OCI-LY7 (cell line): Measurements from ENCODE around the gene RAB11FIP5. TPM values are rescaled to one million over a fixed set of nuclear protein-coding genes. Genes with fewer than 3 reads are reported as not detected.

Experiments
- BruUV-seq: library from RNA; stranded (reverse); fragments of 400-500 nt; replicated peaks from 2 replicates; lab custom pipeline; 2021; lab: Mats Ljungman, UMichigan
- CTCF ChIA-PET: fragments of 300-600 bp; sonication (Branson Sonifier 250); formaldehyde crosslinking; loops from one replicate; lab custom pipeline; 2022; ENCODE audit warnings: antibody characterized with exemption; ENCODE audit not compliant: unreplicated experiment; lab: Charles Lee
- POLR2A ChIA-PET: fragments of 300-600 bp; sonication (Branson Sonifier 250); formaldehyde crosslinking; loops from one replicate; lab custom pipeline; 2022; ENCODE audit warnings: antibody characterized with exemption; lab: Charles Lee
- DNase-seq: peaks from one replicate; pipeline ENCODE4 v3.0.0-alpha.2; 2015; ENCODE audit warnings: low spot score
- H2AFZ ChIP-seq: fragments of 200-600 bp; sonication (generic), shearing (Covaris generic); 2 replicates; pipeline ENCODE4 v1.6.1; 2014; ENCODE audit warnings: mild to moderate bottlenecking, antibody characterized with exemption, low read length, moderate library complexity
- H3K27ac ChIP-seq: fragments of 200-600 bp; sonication (generic); 2 replicates; pipeline ENCODE4 v1.5.1; 2014; ENCODE audit warnings: mixed run types, low read depth, mild to moderate bottlenecking, moderate library complexity, low read length, inconsistent platforms; ENCODE audit not compliant: poor library complexity, severe bottlenecking
- H3K36me3 ChIP-seq: fragments of 200-600 bp; sonication (generic); 2 replicates; pipeline ENCODE4 v1.6.1; 2014; ENCODE audit warnings: mild to moderate bottlenecking, antibody characterized with exemption, low read length, moderate library complexity, mixed read lengths; ENCODE audit not compliant: insufficient read depth
- H3K4me1 ChIP-seq: fragments of 200-600 bp; sonication (generic); 2 replicates; pipeline ENCODE4 v1.5.1; 2014; ENCODE audit warnings: mild to moderate bottlenecking, low read length; ENCODE audit not compliant: insufficient read depth, poor library complexity, severe bottlenecking
- H3K4me2 ChIP-seq: fragments of 200-600 bp; sonication (generic); 2 replicates; pipeline ENCODE4 v1.6.1; 2014; ENCODE audit warnings: mild to moderate bottlenecking, low read length
- H3K4me3 ChIP-seq: fragments of 200-600 bp; sonication (generic); 2 replicates; pipeline ENCODE4 v1.5.1; 2014; ENCODE audit warnings: mild to moderate bottlenecking, low read depth, low read length; ENCODE audit not compliant: poor library complexity, severe bottlenecking
- H3K79me2 ChIP-seq: fragments of 200-600 bp; sonication (generic); 2 replicates; pipeline ENCODE4 v1.6.1; 2016; ENCODE audit warnings: low read depth, mild to moderate bottlenecking, low read length, moderate library complexity, mixed read lengths; ENCODE audit not compliant: insufficient read depth
- H3K9me2 ChIP-seq: fragments of 200-600 bp; sonication (generic); 2 replicates; pipeline ENCODE4 v1.6.1; 2016; ENCODE audit warnings: mild to moderate bottlenecking, low read length, mixed read lengths; ENCODE audit not compliant: insufficient read depth
- H3K9me3 ChIP-seq: fragments of 200-600 bp; sonication (generic); 2 replicates; pipeline ENCODE4 v1.6.1; 2014; ENCODE audit warnings: mild to moderate bottlenecking, mixed run types, low read length, mixed read lengths
- H4K20me1 ChIP-seq: fragments of 200-600 bp; sonication (generic); 2 replicates; pipeline ENCODE4 v1.6.1; 2014; ENCODE audit warnings: mild to moderate bottlenecking, antibody characterized with exemption, low read length, moderate library complexity, mixed read lengths; ENCODE audit not compliant: insufficient read depth
- EZH2phosphoT487 ChIP-seq: fragments of 200-600 bp; sonication (generic); IDR thresholded peaks from 2 replicates; pipeline ENCODE4 v1.6.1; 2018; ENCODE audit warnings: low read depth, borderline replicate concordance, mild to moderate bottlenecking, mixed run types, antibody characterized with exemption, low read length, moderate library complexity, mixed read lengths
- intact Hi-C: fragments of 100-400 bp; cut with micrococcal nuclease; formaldehyde crosslinking; loops from one replicate; pipeline ENCODE4 v1.10.0; 2022; ENCODE audit not compliant: unreplicated experiment
- total RNA-seq, 2 experiments: library from RNA; depleted of rRNA in 1 of 2; stranded (reverse); fragments of >200 nt in 1 of 2; shearing (Covaris generic) in 1 of 2; gene quantifications; 2 replicates each; pipeline ENCODE4 v1.2.3, GENCODE V29; 2014 to 2022
- TF ChIP-seq, protein P1 (sequence below): fragments of 200-600 bp; sonication (generic); conservative IDR thresholded peaks from 2 replicates; pipeline ENCODE4 v1.5.1; 2014; ENCODE audit warnings: mild to moderate bottlenecking, antibody characterized with exemption, low read length, moderate library complexity, mixed read lengths

The RAB11FIP5 gene
- total RNA-seq, 2 experiments from 2014 or later, result 0.13 TPM; not detected in 1

DNA sequence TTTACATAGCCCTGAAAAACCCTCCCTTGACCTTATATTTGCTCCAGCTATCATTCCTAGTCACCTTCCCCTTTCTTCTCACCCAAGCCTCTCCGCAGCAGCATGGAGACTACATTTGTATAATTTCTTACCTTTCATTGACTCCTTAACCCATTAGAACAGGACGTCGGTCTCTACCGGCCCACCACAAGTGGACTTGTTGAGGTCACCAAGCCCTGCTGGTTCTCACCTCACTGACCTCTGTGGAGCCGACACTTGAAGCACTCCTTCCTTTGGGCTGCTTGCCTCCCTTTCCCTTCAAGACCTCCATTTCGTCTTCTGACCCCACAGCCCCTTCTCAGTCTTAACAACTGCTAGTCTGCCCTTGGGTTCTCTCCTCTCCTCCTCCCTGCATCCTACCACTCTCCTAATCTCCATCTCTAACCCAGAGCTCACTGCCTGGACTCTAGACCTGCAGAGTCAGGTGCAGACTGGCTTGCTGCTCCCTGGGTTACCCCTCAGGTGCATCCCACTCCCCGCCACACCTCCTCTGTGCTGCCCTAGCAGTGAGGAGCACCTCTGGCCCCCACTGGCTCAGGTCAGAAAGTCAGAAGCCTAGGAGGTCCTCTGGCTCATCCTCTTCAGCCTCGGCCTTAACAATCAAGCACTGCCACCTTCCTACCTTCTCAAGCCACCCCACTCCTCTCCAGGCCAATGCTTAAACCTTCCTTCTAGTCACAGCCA lies 35.9 kb downstream of the RAB11FIP5 start:
- no peaks in the 10 kb centered on the region for H3K9me3 ChIP-seq
- no peaks in the 10 kb centered on the region for H3K4me1 ChIP-seq
- no peaks in the 10 kb centered on the region for H3K9me2 ChIP-seq
- no peaks in the 10 kb centered on the region for H3K36me3 ChIP-seq
- ChIA-PET CTCF (no interaction called here), POLR2A (no interaction called here)
- H3K79me2 ChIP-seq, result no peaks in the 10 kb centered on the region
- DNase-seq, result no peak
- H3K4me2 ChIP-seq, result no peak overlapping the region
- H2AFZ ChIP-seq, result no peak overlapping the region
- H3K4me3 ChIP-seq, result no peak overlapping the region
- H3K27ac ChIP-seq, result no peak overlapping the region
- BruUV-seq, result no TSS peak
- TF ChIP-seq EZH2phosphoT487, result no peak
- TF ChIP-seq, protein P1, sequence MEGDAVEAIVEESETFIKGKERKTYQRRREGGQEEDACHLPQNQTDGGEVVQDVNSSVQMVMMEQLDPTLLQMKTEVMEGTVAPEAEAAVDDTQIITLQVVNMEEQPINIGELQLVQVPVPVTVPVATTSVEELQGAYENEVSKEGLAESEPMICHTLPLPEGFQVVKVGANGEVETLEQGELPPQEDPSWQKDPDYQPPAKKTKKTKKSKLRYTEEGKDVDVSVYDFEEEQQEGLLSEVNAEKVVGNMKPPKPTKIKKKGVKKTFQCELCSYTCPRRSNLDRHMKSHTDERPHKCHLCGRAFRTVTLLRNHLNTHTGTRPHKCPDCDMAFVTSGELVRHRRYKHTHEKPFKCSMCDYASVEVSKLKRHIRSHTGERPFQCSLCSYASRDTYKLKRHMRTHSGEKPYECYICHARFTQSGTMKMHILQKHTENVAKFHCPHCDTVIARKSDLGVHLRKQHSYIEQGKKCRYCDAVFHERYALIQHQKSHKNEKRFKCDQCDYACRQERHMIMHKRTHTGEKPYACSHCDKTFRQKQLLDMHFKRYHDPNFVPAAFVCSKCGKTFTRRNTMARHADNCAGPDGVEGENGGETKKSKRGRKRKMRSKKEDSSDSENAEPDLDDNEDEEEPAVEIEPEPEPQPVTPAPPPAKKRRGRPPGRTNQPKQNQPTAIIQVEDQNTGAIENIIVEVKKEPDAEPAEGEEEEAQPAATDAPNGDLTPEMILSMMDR, result no peak
- no peaks in the 10 kb centered on the region; the same call in 1 of the 2 replicates for H4K20me1 ChIP-seq
- intact Hi-C loops, result no loop called here

DNA sequence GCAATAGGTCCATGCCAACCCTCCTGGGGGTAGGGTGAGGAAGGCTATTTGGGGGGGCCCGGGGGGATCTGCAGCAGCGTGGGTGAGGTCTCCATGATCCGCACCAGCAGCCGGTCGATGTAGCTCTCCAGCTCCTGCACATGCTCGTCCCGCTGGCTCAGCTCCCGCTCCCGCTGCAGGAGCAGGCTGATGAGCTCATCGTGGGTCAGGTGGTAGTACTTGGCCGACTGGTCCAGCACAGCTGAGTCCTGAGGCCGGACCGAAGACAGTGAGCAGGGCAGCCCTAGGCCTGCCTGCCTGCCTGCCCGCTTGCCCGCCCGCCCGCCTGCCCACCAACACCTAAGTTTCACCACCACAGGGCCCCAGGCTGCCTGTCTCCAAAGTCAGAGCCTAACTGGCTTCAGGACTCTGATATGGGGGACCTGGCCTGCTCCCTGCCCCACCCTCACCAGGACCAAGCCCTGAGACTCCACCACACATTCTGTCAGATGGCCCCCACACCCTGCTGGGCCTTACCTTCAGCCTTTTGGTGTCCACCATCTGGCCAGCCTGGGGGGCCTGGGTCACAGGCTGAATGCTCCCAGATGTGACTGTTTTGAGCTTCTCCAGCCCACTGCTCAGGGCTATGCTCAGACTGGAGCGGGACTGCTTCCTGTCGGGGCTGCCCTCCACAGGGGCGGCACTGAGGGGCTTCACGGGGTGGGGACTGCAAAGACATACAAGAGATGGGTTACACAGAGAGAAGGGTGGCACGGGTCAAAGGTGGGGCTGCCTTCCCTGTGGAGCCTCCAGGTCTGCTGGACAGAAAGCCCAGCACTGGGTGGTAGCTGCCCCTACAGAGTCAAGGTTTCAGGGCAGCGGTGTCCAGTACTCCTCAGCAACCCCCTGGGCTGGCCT lies 37.0 kb downstream of the RAB11FIP5 start:
- ChIA-PET POLR2A (interaction anchor here (0.7 kb wide), 1 partner anchor 798 kb away, joined by 3 read pairs; no protein-coding TSS in a partner anchor), CTCF (no interaction called here)
- Histone ChIP-seq H3K27ac (no peak overlapping the region), H3K36me3 (no peaks in the 10 kb centered on the region), H3K4me3 (no peak overlapping the region), H3K79me2 (no peaks in the 10 kb centered on the region), H3K4me1 (no peaks in the 10 kb centered on the region), H3K4me2 (no peak overlapping the region), H3K9me3 (no peaks in the 10 kb centered on the region), H4K20me1 (no peaks in the 10 kb centered on the region; the same call in 1 of the 2 replicates), H2AFZ (no peak overlapping the region), H3K9me2 (no peaks in the 10 kb centered on the region)
- TF ChIP-seq, protein P1, result no peak
- no peak for TF ChIP-seq EZH2phosphoT487
- intact Hi-C loops, result no loop called here
- no peak for DNase-seq
- BruUV-seq, result no TSS peak
